GM23338 (cell line): Measurements from ENCODE around the gene DNAJC11. TPM values are rescaled to one million over a fixed set of nuclear protein-coding genes. Genes with fewer than 3 reads are reported as not detected.

Experiments
- ATAC-seq: fragments of 200-7000 bp; cut with Tn5 transposase; 3 replicates; pipeline ENCODE4 v1.9.1; 2020
- DNase-seq: peaks from one replicate; pipeline ENCODE4 v3.0.0-alpha.2; 2015; ENCODE audit warnings: low spot score
- H2AFZ ChIP-seq: fragments of 200-600 bp; sonication (generic); 2 replicates; pipeline ENCODE4 v1.8.0; 2016; ENCODE audit warnings: antibody characterized with exemption, mild to moderate bottlenecking, moderate library complexity
- H3F3A ChIP-seq: fragments of 200-600 bp; sonication (generic); replicated peaks from 2 replicates; pipeline ENCODE4 v1.8.0; 2017; ENCODE audit warnings: antibody characterized with exemption, mixed run types, low read depth
- H3K27ac ChIP-seq: fragments of 200-600 bp; sonication (generic); 2 replicates; pipeline ENCODE4 v1.6.1; 2016; ENCODE audit warnings: low read depth
- H3K27me3 ChIP-seq: fragments of 200-600 bp; sonication (generic); 2 replicates; pipeline ENCODE4 v1.8.0; 2016; ENCODE audit warnings: mild to moderate bottlenecking, mixed run types, moderate library complexity; ENCODE audit not compliant: insufficient read depth
- H3K36me3 ChIP-seq: fragments of 200-600 bp; sonication (generic); 2 replicates; pipeline ENCODE4 v1.8.0; 2016; ENCODE audit warnings: mild to moderate bottlenecking; ENCODE audit not compliant: insufficient read depth
- H3K4me1 ChIP-seq: fragments of 200-600 bp; sonication (generic); 2 replicates; pipeline ENCODE4 v1.8.0; 2016; ENCODE audit warnings: mild to moderate bottlenecking, moderate library complexity; ENCODE audit not compliant: insufficient read depth
- H3K4me2 ChIP-seq: fragments of 200-600 bp; sonication (generic); 2 replicates; pipeline ENCODE4 v1.7.1; 2017; ENCODE audit warnings: mixed run types
- H3K4me3 ChIP-seq: fragments of 200-600 bp; sonication (generic); 2 replicates; pipeline ENCODE4 v1.6.1; 2016; ENCODE audit warnings: mixed run types
- H3K79me2 ChIP-seq: fragments of 200-600 bp; sonication (generic); replicated peaks from 2 replicates; pipeline ENCODE4 v1.8.0; 2017; ENCODE audit warnings: mild to moderate bottlenecking; ENCODE audit not compliant: insufficient read depth
- H3K9me2 ChIP-seq: fragments of 200-600 bp; sonication (generic); 2 replicates; pipeline ENCODE4 v1.8.0; 2017; ENCODE audit not compliant: insufficient read depth
- H4K20me1 ChIP-seq: fragments of 200-600 bp; sonication (generic); replicated peaks from 2 replicates; pipeline ENCODE4 v1.8.0; 2017; ENCODE audit warnings: mild to moderate bottlenecking; ENCODE audit not compliant: insufficient read depth
- H3K27ac Mint-ChIP-seq: 2 replicates; pipeline ENCODE4 v1.8.0; 2020; ENCODE audit warnings: inconsistent platforms, mild to moderate bottlenecking, moderate library complexity, mixed read lengths
- H3K27me3 Mint-ChIP-seq: 3 replicates; pipeline ENCODE4 v1.8.0; 2022; ENCODE audit warnings: low read depth, mild to moderate bottlenecking, moderate library complexity, mixed read lengths, inconsistent platforms; ENCODE audit not compliant: insufficient read depth, poor library complexity
- H3K36me3 Mint-ChIP-seq: 3 replicates; pipeline ENCODE4 v1.8.0; 2021; ENCODE audit warnings: low read depth, mild to moderate bottlenecking, inconsistent platforms, moderate library complexity, mixed read lengths
- H3K4me1 Mint-ChIP-seq: 3 replicates; pipeline ENCODE4 v1.8.0; 2020; ENCODE audit warnings: mild to moderate bottlenecking, inconsistent platforms, mixed read lengths
- H3K4me3 Mint-ChIP-seq: 3 replicates; pipeline ENCODE4 v1.8.0; 2021; ENCODE audit warnings: moderate library complexity, mild to moderate bottlenecking, inconsistent platforms, mixed read lengths
- H3K9me3 Mint-ChIP-seq: 3 replicates; pipeline ENCODE4 v1.8.0; 2020; ENCODE audit warnings: moderate library complexity, mild to moderate bottlenecking, inconsistent platforms, mixed read lengths
- JUNB ChIP-seq: IDR thresholded peaks from one replicate; pipeline ENCODE4 v1.6.1; 2016; ENCODE audit warnings: antibody characterized with exemption; ENCODE audit not compliant: unreplicated experiment
- NANOG ChIP-seq: IDR thresholded peaks from 2 replicates; pipeline ENCODE4 v1.6.1; 2016; ENCODE audit warnings: antibody characterized with exemption, borderline replicate concordance
- POLR2AphosphoS5 ChIP-seq: IDR thresholded peaks from 2 replicates; pipeline ENCODE4 v1.6.1; 2016; ENCODE audit warnings: antibody characterized with exemption, low read depth
- ZNF462 ChIP-seq: fragments of 250-450 bp; sonication (Bioruptor Pico); IDR thresholded peaks from 2 replicates; pipeline ENCODE4 v1.5.0; 2020; ENCODE audit warnings: mild to moderate bottlenecking, moderate library complexity
- polyA plus RNA-seq: library from polyadenylated mRNA; unstranded; fragments of >200 nt; fragmentation: Nextera tagmentation; extraction: Ambion mirVana; gene quantifications from 2 replicates; pipeline ENCODE4 v1.2.1, GENCODE V29; 2016
- total RNA-seq: library from RNA; depleted of rRNA; stranded (reverse); fragments of >200 nt; shearing (Covaris generic); gene quantifications from 2 replicates; pipeline ENCODE4 v1.2.3, GENCODE V29; 2014
- TF ChIP-seq, protein P1 (sequence below): IDR thresholded peaks from one replicate; pipeline ENCODE4 v1.6.1; 2018; ENCODE audit warnings: antibody characterized with exemption; ENCODE audit not compliant: unreplicated experiment

DNAJC11 gene
- total and polyA plus RNA-seq, 2 experiments from 2014 or later: 48.4 to 67.2 TPM

DNA sequence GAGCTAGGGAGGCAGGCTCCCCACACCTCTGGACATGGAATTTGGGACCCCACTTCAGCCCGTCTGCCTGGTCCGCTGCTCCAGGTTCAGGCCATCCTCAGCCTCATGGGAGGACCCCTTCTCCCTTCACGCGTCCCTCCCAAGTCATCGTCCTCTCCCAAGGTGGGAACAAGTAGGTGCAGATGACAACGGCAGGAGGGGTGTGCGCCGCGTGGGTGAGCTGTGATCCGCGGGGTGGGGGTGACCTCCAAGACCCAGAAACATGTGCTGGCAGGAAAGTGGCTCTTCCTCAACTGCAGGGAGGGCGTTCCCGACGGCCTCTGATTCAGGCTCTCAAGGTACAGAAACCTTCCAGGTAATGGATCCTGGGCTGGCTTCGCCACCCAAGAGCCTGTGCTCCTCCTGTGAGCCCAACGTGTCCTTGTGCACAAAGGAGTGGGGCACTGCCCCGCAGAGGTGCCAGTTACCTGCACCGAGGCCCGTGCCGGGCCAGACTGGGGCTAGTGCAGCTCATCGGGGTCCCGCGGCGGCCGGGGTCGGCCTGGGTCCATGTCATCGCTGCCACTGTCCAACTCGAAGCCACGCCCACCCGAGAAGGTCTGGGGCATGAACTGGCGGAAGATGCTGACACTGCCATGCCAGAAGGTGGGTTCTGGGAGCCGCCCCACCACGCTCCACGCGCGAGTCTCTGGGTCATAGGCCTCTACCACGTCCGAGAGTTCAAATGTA lies 108.6 kb downstream of the DNAJC11 start (continued):
- TF ChIP-seq ZNF462 (CRISPR knock-in tag): no peak

- ATAC-seq (no peak), DNase-seq (no peak)
- H3K4me3 Mint-ChIP-seq: no peak overlapping the region
- Histone ChIP-seq H4K20me1 (peaks cover 38% of the 10 kb centered on the region; the same call in 1 of the 2 replicates), H3K9me2 (no peaks in the 10 kb centered on the region), H3K27me3 (no peaks in the 10 kb centered on the region), H3K4me2 (no peak overlapping the region), H3K27ac (no peak overlapping the region), H3F3A (peaks cover 14% of the 10 kb centered on the region; the same call in 1 of the 2 replicates), H3K36me3 (peaks cover 9% of the 10 kb centered on the region; the same call in 1 of the 2 replicates), H2AFZ (no peak overlapping the region), H3K4me3 (no peak overlapping the region), H3K79me2 (peaks cover 12% of the 10 kb centered on the region), H3K4me1 (no peaks in the 10 kb centered on the region)
- H3K9me3 Mint-ChIP-seq: no peaks in the 10 kb centered on the region
- H3K27ac Mint-ChIP-seq: no peak overlapping the region
- H3K36me3 Mint-ChIP-seq: peaks cover 55% of the 10 kb centered on the region
- peaks cover 14% of the 10 kb centered on the region for H3K27me3 Mint-ChIP-seq
- H3K4me1 Mint-ChIP-seq: no peaks in the 10 kb centered on the region
- TF ChIP-seq ZNF462 (CRISPR knock-in tag) (no peak), JUNB (no peak), POLR2AphosphoS5 (no peak), NANOG (no peak)
- TF ChIP-seq, protein P1, sequence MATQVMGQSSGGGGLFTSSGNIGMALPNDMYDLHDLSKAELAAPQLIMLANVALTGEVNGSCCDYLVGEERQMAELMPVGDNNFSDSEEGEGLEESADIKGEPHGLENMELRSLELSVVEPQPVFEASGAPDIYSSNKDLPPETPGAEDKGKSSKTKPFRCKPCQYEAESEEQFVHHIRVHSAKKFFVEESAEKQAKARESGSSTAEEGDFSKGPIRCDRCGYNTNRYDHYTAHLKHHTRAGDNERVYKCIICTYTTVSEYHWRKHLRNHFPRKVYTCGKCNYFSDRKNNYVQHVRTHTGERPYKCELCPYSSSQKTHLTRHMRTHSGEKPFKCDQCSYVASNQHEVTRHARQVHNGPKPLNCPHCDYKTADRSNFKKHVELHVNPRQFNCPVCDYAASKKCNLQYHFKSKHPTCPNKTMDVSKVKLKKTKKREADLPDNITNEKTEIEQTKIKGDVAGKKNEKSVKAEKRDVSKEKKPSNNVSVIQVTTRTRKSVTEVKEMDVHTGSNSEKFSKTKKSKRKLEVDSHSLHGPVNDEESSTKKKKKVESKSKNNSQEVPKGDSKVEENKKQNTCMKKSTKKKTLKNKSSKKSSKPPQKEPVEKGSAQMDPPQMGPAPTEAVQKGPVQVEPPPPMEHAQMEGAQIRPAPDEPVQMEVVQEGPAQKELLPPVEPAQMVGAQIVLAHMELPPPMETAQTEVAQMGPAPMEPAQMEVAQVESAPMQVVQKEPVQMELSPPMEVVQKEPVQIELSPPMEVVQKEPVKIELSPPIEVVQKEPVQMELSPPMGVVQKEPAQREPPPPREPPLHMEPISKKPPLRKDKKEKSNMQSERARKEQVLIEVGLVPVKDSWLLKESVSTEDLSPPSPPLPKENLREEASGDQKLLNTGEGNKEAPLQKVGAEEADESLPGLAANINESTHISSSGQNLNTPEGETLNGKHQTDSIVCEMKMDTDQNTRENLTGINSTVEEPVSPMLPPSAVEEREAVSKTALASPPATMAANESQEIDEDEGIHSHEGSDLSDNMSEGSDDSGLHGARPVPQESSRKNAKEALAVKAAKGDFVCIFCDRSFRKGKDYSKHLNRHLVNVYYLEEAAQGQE: no peak
Observed at GRCh38 chr1:6592441-6592840, 109.2 kb downstream of the DNAJC11 start.
